ENCODE measurements around the gene SLC28A1.

- TF ChIP-seq CTCF (IDR thresholded peaks at IDR 0.05) (no peak), POLR2AphosphoS5 (IDR thresholded peaks at IDR 0.05; ENCODE audit: low read depth, low read length) (no peak), REST (IDR thresholded peaks at IDR 0.05; ENCODE audit: insufficient read depth in 1 of 2, low read depth in 2 of 2, low read length in 1 of 2) (no peak), TCF7L2 (IDR thresholded peaks at IDR 0.05; ENCODE audit: low read depth, low read length) (no peak), SIN3A (IDR thresholded peaks at IDR 0.05; ENCODE audit: borderline replicate concordance, insufficient read depth, low read depth, low read length) (no peak)
These were observed 39.5 kb upstream of the SLC28A1 start for GRCh38 chr15:84844964-84845363.

Data from Panc1 (cell line).